ELR (cell line): ENCODE results near the gene RPS6KA3.
"Not testable (repeated sequence)": the region's sequence is repeated elsewhere in the genome, so short reads cannot be mapped to it uniquely, and the experiment has no call there.

Experiments
- DNase-seq: peaks from one replicate; pipeline ENCODE4 v3.0.0-alpha.2; 2015; ENCODE audit warnings: low read depth

RPS6KA3 gene

DNA sequence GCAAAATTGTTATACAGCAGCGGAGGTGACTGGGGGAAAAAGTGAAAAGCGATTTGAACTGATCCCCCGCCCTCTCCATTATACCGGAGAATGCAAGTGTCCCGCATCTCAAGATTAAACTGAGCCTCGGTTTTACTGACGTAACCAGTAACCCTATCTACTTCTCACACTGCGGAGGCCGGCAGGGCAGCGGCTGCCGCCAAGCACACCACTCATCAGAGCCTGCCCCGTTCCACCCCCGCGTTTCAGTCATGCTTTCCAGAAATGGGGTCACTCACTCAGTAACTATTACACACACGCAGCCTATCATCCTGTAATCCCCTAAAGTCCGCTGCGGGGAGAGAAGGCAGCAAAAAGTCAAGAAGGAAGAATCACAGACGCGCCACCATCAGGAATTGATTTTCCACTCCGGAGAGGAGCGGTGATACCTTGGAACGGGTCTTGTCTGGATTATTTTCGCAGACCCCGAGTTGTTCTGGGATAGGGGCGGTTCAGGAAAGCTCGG lies 1.4 kb downstream of the RPS6KA3 start:
- peak; percentile 83 for DNase-seq

DNA sequence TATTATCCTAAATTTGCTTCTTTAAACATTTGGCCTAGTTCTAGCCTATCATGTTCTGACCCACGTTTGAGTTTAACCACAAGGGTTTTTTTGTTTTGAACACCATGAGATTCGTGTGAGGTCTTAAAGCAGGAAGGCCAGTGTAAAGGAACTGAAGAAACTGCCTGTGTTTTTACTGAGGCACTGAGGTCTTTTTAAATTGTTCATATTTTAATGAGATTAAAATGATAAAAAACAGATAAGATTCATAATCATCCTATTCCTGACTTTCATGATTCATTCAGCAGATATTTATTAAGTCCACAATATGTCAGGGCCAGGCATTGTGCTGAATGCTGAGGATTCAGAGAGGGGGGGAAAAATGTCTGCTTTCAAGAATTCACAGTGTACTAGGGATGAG lies 3.2 kb downstream of the RPS6KA3 start:
- peak; percentile 60 for DNase-seq

DNA sequence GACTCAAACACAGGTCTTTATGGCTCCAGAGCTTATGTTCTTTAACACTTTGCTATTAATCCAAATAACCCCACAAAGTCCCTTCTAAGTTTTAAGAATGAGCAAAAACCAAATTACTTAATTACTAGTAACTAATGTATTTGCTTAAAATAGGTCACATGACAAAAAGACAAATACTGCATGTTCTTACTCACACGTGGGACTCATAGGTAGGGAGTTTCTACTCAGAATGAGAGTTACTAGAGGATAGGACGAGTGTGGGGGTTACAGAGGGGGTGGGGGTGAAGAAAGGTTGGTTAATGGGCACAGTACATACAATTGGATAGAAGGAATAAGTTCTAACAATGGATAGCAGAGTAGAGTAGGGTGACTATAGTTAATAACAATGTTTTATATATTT lies 5.8 kb downstream of the RPS6KA3 start:
- no peak for DNase-seq

DNA sequence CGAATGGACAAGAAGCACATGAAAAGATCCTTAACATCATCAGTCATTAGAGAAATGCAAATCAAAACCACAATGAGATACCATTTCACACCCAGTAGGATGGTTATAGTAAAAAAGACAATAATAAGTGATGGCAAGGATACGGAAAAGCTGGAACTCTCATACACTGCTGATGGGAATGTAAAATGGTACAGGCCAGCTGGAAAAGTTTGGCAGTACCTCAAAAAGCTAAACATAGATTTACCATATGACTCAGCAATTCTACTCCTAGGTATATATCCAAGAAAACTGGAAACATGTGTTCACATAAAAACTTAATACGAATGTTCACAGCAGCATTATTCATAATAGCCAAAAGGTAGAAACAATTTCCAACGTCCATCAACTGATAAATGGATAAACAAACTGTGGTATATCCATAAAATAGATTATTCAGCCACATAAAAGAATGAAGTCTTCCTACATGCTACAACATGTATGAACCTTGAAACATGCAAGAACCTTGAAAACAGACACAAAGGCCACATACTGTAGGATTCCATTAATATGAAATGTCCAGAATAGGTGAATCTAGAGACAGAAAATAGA lies 11.9 kb downstream of the RPS6KA3 start:
- DNase-seq = no peak

DNA sequence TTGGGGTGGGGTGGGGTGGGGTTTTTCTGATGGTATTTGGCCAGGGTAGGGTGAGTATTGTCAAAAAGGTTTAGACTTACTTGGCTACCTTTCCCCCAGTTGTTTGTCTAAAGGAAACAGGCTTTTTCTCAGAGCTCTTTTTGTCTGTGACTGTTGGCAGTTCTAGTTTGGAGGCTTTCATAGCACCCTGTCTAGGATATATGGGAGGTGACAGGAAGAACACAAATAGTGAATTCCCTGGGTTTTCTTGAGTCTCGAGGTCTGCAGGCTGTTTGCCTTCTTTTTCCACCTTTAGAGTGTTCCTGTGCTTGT lies 13.5 kb downstream of the RPS6KA3 start:
- DNase-seq = no peak

DNA sequence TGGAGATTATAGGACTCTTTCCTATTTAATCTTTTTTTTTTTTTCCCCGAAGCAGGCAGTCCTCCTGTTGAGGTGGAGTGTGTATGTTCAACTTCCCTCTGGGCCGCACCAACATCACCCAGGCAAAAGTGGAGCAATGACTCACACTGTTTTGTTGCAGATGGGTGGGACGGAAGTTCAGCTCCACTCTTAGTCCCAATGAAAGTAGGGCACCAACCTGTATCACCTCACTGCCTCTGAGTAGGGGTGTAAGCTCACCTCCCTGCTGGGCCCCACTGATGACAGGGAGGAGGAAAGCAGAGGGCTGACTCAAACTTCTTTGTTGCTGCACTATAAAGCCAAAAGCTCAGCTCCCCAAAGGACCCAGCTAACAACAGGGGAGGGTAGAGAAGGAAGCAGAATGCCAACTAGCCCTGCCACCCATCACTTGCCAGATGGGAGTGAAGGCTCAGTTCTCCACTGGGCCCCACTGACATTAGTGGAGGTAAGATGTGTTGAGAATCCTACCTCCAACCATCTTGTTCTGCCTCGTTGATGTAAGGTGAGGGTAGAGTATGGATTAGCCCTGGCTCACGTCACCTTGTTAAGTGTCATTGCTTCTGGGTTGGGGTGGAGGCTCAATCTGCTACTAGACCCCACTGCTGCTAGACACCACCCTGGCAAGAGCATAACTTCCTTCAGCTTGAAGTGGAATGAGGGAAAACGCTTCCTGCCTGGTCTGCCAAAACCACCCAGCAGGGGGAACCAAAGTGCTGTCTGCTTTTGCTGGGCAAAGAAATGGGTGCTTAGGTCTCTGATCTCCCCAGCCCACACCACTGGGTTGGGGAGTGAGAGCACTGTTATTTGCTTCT lies 14.1 kb downstream of the RPS6KA3 start:
- peak; percentile 58 for DNase-seq

DNA sequence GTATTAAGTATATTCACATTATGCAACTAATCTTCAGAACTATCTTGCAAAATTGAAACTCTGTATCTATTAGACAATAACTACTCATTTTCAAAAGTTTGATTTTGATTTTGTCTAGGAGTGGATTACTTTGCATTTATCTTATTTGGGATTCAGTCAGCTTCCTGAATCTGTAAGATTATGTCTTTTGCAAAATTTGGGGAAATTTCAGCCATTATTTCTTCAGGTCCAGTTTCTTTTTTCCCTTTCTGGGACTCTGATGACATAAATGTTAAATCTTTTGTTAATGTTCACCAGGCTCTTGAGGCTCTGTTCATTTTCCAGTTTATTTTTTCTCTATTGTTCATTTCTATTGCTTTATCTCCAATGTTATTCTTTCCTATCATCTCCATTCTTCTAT lies 15.0 kb downstream of the RPS6KA3 start:
- no peak for DNase-seq

DNA sequence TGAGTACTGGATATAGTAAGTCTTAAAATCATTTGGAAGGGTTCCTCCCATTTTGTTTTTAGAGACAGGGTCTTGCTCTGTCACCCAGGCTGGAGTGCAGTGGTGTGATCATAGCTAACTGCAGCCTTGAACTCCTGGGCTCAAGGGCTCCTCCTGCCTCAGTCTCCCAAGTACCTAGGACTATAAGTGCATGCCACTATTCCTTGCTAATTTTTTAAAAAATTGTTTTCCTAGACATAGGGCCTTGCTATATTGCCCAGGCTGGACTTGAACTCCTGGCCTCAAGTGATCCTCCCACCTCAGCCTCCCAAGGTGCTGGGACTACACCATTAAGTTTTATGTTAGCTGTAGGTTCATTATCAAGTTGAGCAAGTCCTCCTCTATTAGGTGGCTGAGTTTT lies 16.6 kb downstream of the RPS6KA3 start:
- not testable (repeated sequence) for DNase-seq

DNA sequence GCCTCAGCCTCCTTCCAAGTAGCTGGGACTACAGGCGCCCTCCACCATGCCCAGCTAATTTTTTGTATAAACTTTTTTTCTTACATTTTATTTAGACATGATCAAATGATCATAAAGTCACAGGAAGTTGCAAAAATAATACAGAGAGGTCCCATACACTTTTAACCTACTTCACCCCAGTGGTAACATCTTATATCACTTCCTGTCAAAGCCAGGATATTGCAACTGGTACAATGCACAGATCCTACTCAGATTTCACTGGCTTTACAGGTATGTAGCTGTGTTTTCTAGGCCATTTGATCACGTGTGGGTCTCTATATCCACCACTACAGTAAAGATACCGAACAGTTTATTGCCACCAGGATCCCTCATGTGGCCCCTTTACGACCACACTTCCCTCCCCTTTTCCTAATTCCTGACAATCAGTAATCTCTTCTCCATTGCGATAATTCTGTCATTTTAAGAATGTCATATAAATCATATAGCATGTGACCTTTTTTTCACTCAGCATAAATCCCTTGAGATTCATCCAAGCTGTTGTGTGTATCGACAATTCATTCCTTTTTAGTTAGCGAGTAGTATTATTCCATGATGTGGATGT lies 18.0 kb downstream of the RPS6KA3 start:
- DNase-seq = no peak

DNA sequence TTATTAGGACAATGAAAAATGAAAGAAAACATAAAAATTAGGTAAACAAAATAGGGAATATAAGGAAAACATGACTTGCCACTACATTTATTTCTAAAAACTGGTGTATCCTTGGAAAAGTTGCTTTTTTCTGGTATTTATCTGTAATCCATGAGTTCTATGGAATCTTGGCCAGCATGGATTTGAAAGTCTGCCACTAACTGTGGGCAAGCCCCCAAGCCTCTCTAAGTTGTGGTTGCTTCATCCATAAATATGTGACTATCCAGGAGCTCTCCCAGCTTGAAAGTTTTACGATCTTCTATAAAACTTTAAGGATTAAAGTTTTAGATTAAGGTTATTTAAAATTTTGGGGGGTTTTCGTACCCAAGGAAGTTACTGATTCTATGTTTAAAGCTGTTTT lies 21.8 kb downstream of the RPS6KA3 start:
- no peak for DNase-seq

DNA sequence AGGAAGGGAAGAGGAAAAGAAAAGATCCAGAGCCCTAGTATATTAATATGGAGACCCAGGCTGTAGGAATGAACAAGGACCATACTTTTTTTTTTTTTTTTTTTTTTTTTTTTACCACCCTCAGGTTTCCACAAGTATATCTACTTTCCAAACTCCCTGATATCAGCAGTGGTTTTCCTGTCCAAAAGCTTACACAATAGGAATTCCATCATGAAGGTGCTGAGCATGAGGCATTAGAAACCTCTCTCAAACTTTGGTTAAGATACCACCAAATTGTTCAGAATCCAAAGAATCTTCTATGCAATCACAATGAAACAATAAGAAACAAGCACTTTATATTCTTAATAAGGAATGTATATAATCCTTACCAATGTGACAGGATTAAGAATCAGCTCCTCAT lies 26.5 kb downstream of the RPS6KA3 start:
- no peak for DNase-seq

DNA sequence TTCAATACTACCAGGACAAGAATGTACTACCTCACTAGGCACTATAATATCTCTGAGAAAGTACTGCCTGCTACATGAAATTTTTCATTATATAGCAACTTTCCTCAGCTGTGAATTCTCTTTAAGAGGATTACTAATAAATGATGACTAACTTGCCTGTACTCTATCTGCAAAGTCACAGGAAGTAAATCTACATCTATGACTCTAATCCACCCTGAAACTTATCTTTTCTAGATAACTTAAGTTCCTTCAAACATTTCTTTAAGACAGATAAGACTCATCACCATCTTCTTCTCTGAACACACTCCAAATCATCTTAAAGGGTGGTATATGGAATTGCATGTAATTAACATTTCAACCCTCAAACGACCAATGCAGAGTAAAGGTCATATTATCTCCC lies 28.8 kb downstream of the RPS6KA3 start:
- DNase-seq = peak; percentile 58

DNA sequence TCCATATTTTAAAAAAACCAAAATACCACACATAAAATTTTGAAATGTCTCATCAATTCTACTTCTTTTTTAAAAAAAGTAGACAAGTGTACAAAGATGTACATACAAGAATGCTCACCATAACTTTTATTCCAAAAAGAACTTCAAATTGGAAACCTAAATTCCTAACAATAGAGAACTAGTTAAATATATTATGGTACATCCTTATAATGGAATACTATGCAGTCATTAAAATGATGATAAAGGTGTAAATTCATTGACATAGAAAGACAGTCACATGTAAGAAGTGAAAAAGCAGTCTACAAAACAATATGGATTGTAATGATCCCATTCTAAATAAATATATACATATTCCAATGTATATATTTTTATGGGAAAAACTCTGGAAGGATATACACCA lies 31.0 kb downstream of the RPS6KA3 start:
- DNase-seq = no peak

DNA sequence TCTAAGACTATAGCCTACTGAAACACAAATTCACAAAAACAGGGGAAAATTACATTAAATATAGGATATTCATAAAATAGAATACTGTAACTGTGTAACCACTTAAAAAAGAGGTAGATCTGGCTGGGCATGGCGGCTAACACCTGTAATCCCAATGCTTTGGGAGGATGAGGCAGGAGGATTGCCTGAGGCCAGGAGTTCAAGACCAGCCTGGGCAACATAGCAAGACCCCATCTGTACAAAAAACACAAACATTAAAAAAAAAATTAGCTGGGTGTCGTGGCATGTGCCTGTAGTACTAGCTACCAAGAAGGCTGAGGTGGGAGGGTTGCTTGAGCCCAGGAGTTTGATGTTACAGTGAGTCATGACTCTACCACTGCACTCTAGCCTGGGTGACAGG lies 33.4 kb downstream of the RPS6KA3 start:
- no peak for DNase-seq

DNA sequence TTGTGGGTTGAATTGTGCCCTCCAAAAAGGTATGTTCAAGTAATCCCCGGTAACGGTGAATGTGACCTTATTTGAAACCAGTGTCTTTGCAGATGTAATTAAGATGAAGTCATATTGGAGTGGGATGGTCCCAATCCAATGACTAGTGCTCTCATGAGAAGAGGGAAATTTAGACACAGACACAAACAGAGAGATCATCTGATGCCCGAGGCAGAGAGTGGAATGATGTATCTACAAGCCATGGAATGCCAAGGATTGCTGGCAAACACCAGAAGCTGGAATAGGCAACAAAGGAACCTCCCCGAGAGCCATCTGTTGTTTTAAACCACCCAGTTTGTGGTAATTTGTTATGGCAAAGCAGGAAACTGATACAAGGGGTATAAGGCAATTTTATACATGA lies 35.1 kb downstream of the RPS6KA3 start:
- no peak for DNase-seq

DNA sequence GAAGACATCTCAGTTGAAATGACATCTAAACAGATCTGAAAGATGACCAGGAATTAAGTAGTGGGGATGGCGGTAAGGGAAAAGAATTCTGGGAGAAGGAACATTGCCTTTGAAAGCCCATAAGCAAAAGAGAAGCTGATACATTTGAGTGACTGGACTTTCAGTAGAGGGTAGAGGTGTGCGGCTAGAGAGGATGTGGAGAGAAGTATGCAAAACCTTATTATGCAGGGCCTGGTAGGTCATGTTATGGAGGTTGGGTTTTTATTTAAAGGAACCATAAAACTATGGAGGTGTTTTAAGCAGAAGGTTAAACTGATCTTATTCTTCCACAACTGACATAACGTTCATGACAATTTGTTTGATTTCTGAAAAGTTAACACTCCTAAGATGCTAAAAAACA lies 36.3 kb downstream of the RPS6KA3 start:
- DNase-seq = no peak

DNA sequence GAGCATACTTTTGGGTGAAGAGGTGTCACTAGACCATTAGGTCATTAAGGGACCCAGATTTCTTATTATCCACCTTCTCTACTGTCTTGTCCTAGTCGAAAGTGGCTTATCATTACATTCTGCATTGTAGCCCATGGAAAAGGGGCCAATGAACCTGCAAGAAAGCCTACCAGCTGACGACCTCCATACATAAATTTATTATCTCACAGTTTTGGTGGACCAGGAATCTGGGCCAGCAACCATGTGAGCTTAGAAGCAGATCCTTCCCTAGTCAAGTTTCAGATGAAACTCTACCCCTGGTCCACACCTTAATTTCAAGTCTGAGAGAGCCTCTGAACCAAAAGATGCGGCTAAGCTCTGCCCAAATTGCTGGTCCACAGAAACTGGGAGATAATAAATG lies 37.6 kb downstream of the RPS6KA3 start:
- no peak for DNase-seq

DNA sequence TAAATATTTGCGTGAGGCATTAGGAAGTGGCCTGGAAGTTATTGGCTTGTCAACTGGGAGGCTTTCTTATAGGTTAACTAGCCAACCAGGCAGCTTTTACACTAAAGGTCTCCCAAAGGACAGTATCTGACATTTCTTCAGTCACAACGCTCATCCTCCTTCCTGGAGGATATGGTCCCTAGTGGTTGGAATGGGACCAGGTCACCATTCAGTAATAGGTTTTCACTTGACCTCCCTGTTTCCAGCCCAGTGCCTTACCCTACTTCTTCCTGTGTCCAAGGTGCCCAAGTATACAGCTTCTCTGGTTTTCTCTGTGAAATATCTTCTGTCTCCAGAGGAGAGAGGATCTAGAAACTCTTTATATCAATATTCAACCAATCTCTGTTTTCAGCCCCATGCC lies 38.5 kb downstream of the RPS6KA3 start:
- DNase-seq = no peak

DNA sequence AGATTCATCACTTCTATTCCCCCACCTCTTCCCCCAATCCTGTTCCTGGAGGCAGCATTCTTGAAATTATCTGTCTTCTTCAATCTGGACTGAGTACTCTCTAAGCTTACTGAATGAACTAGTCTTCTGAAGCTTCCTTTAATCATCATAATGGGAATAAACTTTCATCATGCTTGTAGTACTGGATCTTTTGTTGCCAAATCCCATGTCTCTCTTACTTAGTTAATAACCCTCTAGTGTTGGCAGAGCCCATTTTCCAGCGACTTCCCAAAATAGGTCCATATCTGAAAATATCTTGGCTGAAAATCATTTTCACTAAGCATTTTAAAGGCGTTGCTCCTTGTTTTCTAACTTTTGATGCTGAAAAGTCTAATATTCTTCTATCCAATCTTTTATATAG lies 39.6 kb downstream of the RPS6KA3 start:
- DNase-seq = no peak

DNA sequence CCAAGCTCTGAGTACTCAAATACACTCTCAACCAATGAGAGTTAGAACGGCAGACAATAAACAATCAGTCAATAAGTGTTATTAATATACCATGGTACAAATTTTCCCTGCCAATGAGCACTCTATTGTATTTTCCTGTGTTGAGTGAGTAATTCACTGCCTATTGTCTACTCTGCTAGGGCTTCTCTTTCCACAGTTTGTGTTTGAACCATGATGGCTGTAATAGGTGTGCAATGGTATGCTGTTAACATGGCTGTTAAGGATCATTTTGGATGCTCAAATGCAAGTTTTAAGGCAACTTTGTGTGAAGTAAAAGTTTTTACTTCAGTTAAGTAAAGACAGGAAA lies 41.2 kb downstream of the RPS6KA3 start:
- DNase-seq = no peak

DNA sequence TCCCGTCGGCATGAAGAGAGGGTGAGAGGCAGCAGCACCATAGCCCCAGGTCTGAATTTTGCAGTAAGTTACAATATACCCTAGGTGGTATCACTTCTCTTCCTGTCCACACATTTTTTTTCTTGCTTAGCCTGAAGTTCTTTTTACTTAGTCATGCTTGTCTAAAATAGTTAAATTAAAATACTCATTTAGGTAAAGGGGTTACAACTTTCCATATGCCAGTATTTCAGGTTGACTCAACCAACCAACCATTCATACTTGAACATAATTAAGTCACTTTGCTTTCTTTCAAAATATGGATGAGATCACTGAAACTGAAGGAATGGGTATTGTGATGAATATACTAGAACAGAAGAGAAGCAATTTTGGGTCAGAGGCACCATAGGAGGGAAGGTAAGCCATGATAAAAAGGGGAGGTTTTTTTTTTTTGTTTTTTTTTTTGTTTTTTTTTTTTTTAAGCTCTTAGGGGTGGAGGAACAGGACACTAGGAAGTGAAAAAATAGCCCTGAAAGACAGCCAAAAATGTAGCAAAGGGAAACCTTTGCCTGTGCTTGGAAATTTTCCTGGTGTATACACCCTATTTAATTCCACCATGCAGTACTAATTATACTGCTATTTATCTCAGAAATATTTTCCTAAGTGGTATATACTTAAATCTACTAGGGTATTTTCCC lies 41.8 kb downstream of the RPS6KA3 start:
- peak; percentile 54 for DNase-seq

DNA sequence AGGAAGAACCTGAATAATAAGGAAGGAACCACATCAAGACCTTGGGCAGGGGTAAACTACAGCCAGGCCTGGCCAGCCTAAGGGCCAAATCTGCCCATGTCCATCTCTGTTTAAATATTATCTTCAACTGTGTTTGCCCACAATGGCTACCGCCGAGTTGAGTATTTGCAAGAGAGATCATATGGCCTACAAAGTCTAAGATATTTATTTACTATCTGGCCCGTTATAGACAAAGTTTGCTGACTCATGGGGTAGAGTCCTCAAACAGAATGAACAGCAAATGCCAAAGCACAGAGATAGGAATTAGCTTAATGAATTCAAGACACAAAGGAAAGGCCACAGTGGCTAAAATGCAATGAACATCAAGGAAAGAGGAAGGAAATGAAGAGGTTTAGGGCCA lies 44.8 kb downstream of the RPS6KA3 start:
- no peak for DNase-seq
